ENCODE results near the gene RUFY3. TPM values are rescaled to one million over a fixed set of nuclear protein-coding genes. Genes with fewer than 3 reads are reported as not detected.

The RUFY3 gene
- total RNA-seq, 1 experiment from 2014 or later, result 29.6 TPM

DNA sequence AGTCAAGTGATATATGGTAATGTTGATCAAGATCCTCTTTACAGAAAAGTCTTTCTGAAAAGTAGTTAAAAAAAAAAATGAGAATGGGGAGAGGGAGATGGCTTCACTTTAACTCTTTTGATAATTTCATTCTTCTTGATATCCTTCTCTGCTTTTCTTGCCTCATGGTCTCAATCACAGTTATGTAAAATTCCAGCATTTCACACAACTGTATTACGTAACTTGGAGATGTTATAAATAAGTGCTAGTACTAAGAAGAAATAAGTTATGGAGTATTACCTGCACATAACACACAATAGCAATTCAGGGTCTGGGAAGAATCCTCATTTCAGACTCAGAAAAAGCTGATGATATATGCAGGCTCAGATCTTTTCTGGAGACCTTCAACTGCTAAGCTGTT lies 22.0 kb downstream of the RUFY3 start:
- Histone ChIP-seq H3K36me3 (ENCODE audit: control insufficient read depth, insufficient read depth, low read length) (no peaks in the 10 kb centered on the region), H3K27me3 (ENCODE audit: control insufficient read depth, insufficient read depth, low read length) (no peaks in the 10 kb centered on the region), H3K9me3 (ENCODE audit: control insufficient read depth, insufficient read depth, low read depth, low read length) (no peaks in the 10 kb centered on the region), H3K4me1 (ENCODE audit: control insufficient read depth, insufficient read depth, low read length) (peaks cover 4% of the 10 kb centered on the region; the same call in 1 of the 2 replicates), H3K27ac (ENCODE audit: low read length) (no peak overlapping the region), H3K4me3 (ENCODE audit: low read depth in 2 of 2, low read length in 2 of 2) (no peak overlapping the region)
- ATAC-seq (no peak), DNase-seq (ENCODE audit: low read depth, low spot score) (no peak)
- TF ChIP-seq, protein P1, sequence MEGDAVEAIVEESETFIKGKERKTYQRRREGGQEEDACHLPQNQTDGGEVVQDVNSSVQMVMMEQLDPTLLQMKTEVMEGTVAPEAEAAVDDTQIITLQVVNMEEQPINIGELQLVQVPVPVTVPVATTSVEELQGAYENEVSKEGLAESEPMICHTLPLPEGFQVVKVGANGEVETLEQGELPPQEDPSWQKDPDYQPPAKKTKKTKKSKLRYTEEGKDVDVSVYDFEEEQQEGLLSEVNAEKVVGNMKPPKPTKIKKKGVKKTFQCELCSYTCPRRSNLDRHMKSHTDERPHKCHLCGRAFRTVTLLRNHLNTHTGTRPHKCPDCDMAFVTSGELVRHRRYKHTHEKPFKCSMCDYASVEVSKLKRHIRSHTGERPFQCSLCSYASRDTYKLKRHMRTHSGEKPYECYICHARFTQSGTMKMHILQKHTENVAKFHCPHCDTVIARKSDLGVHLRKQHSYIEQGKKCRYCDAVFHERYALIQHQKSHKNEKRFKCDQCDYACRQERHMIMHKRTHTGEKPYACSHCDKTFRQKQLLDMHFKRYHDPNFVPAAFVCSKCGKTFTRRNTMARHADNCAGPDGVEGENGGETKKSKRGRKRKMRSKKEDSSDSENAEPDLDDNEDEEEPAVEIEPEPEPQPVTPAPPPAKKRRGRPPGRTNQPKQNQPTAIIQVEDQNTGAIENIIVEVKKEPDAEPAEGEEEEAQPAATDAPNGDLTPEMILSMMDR (IDR thresholded peaks at IDR 0.05), result no peak
- no peak for TF ChIP-seq SIN3A (IDR thresholded peaks at IDR 0.05; ENCODE audit: borderline replicate concordance, insufficient read depth, low read depth, low read length)
- no peak for TF ChIP-seq TCF7L2 (IDR thresholded peaks at IDR 0.05; ENCODE audit: low read depth, low read length)
- TF ChIP-seq POLR2AphosphoS5 (IDR thresholded peaks at IDR 0.05; ENCODE audit: low read depth, low read length), result no peak
- TF ChIP-seq, protein P2, sequence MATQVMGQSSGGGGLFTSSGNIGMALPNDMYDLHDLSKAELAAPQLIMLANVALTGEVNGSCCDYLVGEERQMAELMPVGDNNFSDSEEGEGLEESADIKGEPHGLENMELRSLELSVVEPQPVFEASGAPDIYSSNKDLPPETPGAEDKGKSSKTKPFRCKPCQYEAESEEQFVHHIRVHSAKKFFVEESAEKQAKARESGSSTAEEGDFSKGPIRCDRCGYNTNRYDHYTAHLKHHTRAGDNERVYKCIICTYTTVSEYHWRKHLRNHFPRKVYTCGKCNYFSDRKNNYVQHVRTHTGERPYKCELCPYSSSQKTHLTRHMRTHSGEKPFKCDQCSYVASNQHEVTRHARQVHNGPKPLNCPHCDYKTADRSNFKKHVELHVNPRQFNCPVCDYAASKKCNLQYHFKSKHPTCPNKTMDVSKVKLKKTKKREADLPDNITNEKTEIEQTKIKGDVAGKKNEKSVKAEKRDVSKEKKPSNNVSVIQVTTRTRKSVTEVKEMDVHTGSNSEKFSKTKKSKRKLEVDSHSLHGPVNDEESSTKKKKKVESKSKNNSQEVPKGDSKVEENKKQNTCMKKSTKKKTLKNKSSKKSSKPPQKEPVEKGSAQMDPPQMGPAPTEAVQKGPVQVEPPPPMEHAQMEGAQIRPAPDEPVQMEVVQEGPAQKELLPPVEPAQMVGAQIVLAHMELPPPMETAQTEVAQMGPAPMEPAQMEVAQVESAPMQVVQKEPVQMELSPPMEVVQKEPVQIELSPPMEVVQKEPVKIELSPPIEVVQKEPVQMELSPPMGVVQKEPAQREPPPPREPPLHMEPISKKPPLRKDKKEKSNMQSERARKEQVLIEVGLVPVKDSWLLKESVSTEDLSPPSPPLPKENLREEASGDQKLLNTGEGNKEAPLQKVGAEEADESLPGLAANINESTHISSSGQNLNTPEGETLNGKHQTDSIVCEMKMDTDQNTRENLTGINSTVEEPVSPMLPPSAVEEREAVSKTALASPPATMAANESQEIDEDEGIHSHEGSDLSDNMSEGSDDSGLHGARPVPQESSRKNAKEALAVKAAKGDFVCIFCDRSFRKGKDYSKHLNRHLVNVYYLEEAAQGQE (IDR thresholded peaks at IDR 0.05; ENCODE audit: insufficient read depth in 1 of 2, low read depth in 2 of 2, low read length in 1 of 2), result no peak
- no TSS peak for BruUV-seq (replicated peaks)
- intact Hi-C loops (cut with micrococcal nuclease; ENCODE audit: unreplicated experiment), result no loop called here
- in situ Hi-C loops (cut with HindIII; ENCODE audit: low pct_unique_long_range_greater_than_20kb, low sequenced_read_pairs), result no loop called here
- POLR2A ChIA-PET, result no interaction called here
- CTCF ChIA-PET, result no interaction called here

DNA sequence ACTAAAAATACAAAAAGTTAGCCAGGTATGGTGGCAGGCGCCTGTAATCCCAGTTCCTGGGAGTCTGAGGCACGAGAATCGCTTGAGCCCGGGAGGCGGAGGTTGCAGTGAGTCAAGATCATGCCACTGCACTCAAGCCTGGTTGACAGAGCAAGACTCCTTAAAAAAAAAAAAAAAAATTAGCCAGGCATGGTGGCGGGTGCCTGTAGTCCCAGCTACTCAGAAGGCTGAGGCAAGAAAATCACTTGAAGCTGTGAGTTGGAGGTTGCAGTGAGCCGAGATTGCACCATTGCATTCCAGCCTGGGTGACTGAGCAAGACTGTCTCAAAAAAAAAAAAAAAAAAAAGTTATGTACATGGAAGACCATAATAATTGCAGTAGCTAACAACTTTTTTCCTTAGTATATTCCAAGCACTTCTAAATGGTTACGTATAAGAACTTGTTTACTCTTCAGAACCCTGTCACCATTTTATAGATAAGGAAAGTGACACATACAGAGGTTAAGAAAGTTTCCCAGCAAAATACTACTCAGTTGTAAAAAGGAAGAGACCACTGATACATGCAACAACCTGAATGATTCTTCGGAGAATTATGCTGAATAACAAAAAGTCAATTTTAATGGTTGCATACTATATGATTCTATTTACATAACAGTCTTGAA lies 24.5 kb downstream of the RUFY3 start:
- TF ChIP-seq, protein P2 (IDR thresholded peaks at IDR 0.05; ENCODE audit: insufficient read depth in 1 of 2, low read depth in 2 of 2, low read length in 1 of 2), result no peak
- TF ChIP-seq SIN3A (IDR thresholded peaks at IDR 0.05; ENCODE audit: borderline replicate concordance, insufficient read depth, low read depth, low read length) (no peak), POLR2AphosphoS5 (IDR thresholded peaks at IDR 0.05; ENCODE audit: low read depth, low read length) (no peak), TCF7L2 (IDR thresholded peaks at IDR 0.05; ENCODE audit: low read depth, low read length) (no peak)
- TF ChIP-seq, protein P1 (IDR thresholded peaks at IDR 0.05), result no peak
- no TSS peak for BruUV-seq (replicated peaks)
- Histone ChIP-seq H3K4me1 (ENCODE audit: control insufficient read depth, insufficient read depth, low read length) (peaks cover 3% of the 10 kb centered on the region; the same call in 1 of the 2 replicates), H3K36me3 (ENCODE audit: control insufficient read depth, insufficient read depth, low read length) (no peaks in the 10 kb centered on the region), H3K27me3 (ENCODE audit: control insufficient read depth, insufficient read depth, low read length) (no peaks in the 10 kb centered on the region), H3K4me3 (ENCODE audit: low read depth in 2 of 2, low read length in 2 of 2) (no peak overlapping the region), H3K9me3 (ENCODE audit: control insufficient read depth, insufficient read depth, low read depth, low read length) (no peaks in the 10 kb centered on the region), H3K27ac (ENCODE audit: low read length) (no peak overlapping the region)
- DNase-seq (ENCODE audit: low read depth, low spot score) (no peak), ATAC-seq (no peak)
- intact Hi-C loops (cut with micrococcal nuclease; ENCODE audit: unreplicated experiment) (no loop called here), in situ Hi-C loops (cut with HindIII; ENCODE audit: low pct_unique_long_range_greater_than_20kb, low sequenced_read_pairs) (no loop called here)
- ChIA-PET CTCF (no interaction called here), POLR2A (interaction anchor here (0.6 kb wide), 1 partner anchor 265 kb away, joined by 7 read pairs; no protein-coding TSS in a partner anchor)

All from Panc1 (cell line).